UCSD-AML1 (cell line): ENCODE measurements around the gene SVOPL.
"Not testable (repeated sequence)": the region's sequence is repeated elsewhere in the genome, so short reads cannot be mapped to it uniquely, and the experiment has no call there.

Experiments
- DNase-seq: peaks from one replicate; lab custom pipeline; 2025; ENCODE audit not compliant: unreplicated experiment; lab: John Stamatoyannopoulos, UW

SVOPL gene

DNA sequence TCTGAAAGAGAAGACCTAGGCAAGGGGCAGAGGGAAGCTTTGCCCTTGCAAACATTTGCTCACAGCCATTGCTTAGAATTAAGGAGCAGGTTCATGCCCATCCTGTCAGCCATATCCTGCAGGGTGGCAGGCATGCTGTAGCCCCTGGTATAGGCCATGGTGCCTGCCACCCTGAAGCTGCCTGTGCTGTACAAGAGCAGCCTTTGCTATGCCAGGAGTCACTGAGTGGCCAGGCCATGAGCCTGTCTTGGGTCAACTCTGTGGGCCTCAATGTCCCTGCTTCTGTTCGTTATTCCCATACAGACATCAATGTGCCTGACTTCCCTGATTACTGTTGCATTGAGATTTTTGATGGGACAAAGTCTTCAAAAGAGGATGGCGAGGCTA is 368 bp upstream of the SVOPL start:
- DNase-seq, result no peak

DNA sequence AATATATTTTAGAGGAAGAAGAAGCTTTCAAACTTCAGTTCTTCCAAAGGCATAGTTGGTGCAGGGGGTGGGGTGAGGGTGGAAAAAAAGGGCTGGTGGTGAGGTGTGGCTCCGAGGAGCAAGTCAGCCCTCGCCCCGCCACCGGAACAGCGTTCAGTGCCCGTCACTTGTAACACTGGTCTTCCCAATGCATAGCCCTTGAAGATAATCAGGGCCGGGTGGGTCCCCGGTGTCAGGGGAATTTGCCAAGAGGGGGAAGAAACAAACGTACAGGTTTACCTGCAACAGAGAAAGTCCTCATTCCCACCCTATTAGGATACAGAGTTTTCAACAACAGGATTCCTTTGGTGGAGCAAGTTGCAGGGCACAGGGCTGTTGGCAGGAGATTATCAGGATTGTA is 1.5 kb downstream of the SVOPL start:
- DNase-seq, result no peak

DNA sequence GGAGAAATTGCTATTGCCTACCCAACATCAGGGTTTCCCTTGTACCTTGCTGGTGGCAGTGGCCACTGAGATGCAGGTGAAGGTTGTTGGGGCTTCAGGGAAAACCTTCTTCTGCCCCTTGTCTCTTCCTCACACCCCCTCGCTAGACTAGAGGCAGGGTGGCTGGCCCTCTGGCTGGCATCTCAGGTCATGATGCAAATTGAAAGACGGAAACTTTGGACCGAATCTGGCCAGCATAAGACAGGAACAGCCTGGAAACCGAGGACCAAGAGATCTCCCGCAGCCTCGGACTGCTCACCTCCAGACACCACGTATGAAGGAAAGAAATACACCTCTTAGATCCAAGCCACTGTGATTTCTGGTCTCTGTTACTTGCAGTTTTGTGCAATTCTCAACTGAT is 2.9 kb downstream of the SVOPL start:
- DNase-seq, result no peak

DNA sequence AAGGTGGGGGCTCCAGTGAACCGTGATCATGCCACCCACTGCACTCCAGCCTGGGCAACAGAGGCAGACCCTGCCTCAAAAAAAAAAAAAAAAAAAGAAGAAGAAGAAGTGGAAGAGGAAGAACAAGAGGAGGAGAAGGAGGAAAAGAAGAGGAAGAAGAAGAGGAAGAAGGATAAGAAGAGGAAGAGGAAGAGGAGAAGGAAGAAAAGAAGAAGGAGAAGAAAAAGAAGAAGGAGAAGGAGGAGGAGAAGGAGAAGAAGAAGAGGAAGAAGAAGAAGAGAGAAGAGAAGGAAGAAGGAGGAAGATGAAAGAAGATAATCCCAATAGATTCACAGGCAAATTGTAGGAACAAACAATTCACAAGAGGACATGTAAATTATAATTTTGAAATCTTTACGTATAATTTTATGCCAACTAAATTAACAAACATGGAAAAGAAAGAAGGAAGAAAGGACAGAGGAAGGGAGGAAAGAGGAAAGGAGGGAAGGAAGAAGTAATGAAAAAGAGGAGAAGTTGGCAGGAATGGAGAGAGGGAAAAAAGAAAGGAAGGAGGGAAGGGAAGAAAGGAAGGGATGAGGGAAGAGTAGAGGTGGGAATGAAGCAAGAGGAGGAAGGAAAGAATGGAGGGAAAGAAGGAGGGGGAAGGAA is 3.5 kb downstream of the SVOPL start:
- no peak for DNase-seq

DNA sequence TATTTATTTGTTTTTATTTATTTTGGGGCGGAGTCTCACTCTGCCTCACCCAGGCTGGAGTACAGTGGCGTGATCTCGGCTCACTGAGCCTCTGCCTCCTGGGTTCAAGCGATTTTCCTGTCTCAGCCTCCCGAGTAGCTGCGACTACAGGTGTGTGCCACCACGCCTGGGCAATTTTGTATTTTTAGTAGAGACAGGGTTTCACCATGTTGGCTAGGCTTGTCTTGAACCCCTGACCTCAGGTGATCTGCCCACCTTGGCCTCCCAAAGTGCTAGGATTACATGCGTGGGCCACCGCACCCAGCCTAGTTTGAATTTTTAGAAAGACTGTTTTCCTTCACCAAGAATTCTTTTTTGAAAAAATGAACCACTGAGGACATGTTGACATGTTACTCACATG is 5.4 kb downstream of the SVOPL start:
- DNase-seq, result not testable (repeated sequence)

DNA sequence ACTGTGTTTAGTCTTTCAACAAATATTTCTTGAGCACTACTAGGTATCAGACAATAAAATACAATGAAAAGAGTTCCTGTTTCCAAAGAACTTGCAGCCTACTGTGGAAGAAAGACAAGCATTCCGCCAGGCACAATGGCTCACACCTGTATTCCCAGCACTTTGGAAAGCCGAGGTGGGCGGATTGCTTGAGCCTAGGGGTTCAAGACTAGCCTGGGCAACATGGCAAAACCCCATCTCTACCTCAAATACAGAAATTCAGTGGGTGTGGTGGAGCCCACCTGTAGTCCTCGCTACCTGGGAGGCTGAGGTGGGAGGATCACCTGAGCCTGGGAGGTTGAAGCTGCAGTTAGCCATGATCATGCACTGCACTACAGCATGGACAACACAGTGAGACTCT is 6.1 kb downstream of the SVOPL start:
- DNase-seq, result no peak

DNA sequence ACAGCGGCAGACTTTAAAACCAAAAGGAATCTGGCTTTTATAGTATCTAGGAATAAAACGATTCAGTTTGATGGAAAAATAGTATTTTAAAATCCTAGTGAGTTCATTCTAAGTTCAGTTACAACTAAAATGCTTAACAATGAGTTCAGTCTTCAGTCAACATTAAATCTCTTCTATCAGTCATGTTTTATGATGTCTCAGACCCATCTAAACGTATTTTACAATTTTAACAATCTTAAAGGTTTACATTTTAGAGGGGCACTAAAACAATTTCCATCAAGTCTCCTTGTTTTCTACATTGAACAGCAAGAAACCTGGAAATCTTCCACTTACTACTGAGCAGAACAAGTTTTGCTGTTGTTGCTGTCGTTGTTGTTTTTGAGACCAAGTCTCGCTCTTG is 10.0 kb downstream of the SVOPL start:
- no peak for DNase-seq

DNA sequence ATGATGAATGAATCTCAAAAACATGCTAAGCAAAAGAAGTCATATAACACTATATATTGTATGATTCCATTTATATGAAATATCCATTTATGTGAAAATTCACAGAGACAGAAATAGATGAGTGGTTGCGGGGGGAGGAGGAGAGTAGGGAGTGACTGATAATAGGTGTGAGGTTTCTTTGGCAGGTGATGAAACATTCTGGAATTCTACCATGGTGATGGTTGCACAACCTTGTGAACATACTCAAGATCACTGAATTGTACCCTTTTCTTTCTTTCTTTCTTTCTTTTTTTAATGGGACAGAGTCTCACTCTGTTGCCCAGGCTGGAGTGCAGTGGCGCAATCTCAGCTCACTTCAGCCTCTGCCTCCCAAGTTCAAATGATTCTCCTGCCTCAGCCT is 10.7 kb downstream of the SVOPL start:
- no peak for DNase-seq

DNA sequence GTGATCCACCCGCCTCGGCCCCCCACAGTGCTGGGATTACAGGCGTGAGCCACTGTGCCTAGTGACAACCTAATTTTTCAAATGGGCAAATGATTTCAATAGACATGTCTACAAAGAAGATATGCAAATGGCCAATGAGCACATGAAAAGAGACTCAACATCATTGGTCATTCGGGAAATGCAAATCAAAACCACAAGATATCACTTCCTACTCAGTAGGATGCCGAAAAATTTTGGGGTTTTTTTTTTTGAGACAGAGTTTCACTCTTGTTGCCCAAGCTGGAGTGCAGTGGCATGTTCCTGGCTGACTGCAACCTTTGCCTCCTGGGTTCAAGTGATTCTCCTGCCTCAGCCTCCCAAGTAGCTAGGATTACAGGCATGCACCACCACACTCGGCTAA is 13.1 kb downstream of the SVOPL start:
- not testable (repeated sequence) for DNase-seq

DNA sequence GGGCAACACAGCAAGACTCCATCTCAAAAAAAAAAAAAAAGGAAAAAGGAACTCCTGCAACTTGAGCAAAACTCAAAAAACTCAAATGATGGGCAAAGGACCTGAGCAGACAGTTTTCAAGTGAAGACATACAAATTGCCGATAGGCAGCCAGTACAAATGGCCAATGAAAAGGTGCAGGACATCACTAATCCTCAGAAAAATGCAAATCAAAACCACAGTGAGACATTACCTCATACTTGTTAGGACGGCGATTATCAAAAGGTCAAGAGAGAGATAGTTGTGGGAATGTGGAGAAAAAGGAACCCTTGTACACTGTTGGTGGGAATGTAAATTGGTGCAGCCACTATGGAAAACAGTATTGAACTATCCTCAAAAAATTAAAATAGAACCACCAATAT is 16.8 kb downstream of the SVOPL start:
- no peak for DNase-seq

DNA sequence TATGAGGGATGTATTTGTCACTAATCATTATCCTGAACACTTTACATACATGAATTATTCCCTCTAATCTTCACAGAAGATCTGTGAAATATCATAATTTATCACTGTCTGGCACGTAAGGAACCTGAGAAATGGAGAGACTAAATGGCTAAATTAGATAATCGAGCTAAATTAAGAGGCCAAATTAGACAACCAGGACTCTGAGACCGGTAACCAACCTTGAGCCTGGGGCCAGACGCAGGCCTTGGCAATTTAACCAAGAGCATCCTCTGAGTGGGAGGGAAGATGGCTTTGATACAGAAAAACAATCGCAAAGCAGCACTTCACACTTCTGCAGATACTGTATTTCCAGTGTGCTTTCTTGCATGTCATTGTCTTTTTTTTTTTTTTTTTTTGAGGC is 21.4 kb downstream of the SVOPL start:
- no peak for DNase-seq

DNA sequence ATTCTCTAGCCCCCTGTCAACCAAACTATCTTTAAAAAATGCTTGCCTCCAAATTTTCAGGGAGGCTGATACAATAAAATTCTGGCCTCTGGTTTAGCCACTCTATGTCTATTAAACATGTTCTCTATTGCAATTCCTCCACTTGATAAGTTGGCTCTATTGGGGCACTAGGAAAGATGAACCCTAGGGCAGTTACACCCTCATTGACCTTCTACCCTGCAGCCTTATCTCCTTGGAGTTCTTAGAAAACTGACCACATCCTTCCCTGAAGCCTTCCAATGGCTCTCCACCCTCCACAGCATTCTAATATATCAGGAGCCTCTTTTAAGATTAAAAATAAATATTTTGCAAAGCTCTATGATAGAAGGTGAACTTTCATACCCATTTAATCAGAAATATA is 30.6 kb downstream of the SVOPL start:
- DNase-seq, result no peak

DNA sequence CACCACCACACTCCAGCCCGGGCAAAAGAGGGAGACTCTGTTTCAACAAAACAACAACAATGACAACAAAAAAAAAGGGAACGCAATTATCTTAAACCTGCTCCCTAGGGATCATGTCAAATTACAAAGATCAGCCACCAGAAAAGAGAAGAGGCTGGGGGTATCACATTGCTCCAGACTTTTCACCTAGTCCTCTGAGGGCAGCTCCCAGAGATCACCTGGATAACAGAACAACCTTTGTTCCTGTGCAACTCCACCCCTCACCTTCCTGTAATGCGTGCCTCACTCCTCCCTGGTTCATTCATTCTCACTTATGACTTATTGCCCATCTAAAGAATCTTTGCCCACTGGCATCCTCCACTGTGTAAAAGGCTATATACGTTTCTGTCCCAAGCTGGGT is 31.8 kb downstream of the SVOPL start:
- no peak for DNase-seq

DNA sequence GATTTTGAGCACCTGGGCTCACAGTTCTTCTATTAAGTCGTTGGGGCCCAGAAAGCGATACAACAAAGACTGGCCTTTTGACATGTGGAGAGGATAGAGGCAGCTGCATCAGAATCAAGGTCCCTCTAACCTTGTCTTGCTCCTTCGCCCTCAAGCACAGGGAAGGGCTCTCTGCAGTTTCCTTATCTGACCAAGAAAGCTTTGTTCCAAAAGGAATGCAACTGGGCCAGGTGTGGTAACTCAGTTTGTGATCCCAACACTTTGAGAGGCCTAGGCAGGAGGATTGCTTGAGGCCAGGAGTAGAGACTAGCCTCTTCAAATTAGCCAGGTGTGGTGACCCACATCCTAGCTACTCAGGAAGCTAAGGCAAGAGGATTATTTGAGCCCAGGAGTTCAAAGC is 32.2 kb downstream of the SVOPL start:
- DNase-seq, result no peak

DNA sequence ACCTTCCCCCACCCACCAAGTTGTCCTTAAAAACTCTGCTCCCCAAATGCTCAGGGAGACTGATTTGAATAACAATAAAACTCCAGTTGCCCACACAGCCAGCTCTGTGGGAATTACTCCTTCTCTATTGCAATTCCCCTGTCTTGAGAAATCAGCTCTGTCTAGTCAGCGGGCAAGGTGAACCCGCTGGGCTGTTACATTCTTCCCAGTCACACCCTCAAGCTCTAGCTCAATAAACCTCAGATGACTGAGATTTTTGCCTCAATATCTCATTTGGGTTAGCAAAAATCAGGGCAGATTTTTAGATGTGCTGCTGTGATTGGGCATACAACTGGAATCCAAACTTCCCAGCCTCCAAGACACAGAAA is 32.9 kb downstream of the SVOPL start:
- DNase-seq, result no peak

DNA sequence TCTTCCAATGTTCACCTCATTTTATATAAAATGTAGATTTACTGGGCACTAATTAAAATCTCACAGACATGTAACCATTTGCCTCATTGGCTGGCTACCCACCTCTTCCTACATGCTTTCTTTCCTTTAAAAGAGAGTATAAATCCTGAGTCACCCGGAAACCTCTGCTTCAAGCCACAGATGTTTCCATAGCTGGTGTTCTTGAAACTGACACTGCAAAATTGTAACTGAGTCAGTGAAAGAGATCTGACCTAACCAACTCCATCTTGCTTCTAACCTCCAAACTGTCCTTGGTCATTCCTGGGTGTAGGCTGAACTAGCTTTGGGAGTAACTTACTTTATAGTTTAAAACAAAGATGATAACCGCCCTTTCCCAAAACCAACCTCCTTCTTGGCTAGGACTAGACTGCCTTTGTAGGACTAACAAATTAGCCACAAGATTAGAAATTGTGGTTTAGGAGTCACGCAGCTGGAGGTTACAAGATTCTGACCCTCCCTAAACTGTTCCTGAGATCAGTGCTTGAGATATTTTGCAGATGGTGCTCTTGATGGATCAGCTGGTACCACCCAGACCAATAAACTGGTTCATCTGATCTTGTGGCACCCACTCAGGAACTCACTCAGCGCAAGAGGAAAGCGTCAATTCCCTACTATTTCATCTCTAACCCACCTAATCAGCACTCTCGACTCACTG is 33.5 kb downstream of the SVOPL start:
- DNase-seq, result no peak

DNA sequence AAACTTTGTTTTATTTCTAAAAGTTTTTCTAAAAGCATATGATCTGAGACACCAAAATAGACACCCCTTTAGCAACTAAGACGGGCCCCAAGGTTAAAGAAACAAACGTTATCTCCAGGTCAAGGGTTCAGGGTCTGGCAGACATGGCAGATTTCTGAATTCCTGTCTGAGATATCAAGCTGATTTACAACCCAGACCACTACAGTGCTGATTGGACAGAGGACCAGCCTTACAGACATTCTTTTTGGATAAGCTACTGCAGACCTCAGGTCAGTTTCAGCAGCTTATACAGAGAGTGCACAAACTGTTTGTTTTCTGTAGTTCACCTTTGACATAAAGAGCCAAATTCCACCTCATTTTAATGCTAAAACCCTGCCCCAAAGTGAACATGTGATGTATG is 34.8 kb downstream of the SVOPL start:
- DNase-seq, result no peak

DNA sequence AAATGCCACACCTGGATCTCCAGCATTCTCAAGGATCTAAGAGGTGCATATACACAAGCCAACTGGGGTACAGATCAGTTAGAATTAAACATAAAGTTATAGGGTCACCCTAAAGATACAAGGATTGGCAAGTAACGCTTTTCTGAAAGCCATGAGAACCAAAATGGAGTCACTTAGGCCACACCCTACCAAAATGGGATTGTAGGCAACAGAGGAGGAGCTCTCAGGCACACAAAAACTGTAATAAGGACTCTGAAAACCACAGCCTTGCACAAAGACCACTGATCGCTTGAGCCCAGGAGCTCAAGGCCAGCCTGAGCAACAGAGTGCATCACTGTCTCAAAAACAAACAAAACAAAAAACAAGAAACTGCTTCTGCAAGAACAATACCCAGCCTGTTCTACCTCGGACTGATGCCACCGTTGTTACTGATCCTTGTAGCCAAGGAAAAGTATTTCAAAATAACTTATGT is 35.5 kb downstream of the SVOPL start:
- DNase-seq, result no peak

DNA sequence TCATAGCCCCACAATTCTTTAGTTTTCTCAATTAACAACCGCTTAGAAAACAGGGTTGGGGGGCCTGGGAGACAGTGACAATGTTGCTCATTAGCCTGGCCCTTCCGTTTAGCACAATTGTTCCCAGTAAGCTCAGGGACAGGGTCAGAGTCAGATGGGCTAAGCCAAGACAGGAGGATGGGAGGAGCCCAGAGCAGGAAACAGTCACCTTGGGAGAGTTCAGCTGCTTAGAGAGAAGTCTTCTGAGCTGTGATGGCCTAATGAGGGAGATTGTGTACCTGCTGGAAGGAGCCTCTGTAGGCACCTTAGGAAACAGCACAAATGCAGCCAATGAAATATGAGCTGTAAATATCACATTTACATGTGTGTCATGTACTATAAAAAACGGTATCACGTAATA is 35.9 kb downstream of the SVOPL start:
- DNase-seq, result no peak

DNA sequence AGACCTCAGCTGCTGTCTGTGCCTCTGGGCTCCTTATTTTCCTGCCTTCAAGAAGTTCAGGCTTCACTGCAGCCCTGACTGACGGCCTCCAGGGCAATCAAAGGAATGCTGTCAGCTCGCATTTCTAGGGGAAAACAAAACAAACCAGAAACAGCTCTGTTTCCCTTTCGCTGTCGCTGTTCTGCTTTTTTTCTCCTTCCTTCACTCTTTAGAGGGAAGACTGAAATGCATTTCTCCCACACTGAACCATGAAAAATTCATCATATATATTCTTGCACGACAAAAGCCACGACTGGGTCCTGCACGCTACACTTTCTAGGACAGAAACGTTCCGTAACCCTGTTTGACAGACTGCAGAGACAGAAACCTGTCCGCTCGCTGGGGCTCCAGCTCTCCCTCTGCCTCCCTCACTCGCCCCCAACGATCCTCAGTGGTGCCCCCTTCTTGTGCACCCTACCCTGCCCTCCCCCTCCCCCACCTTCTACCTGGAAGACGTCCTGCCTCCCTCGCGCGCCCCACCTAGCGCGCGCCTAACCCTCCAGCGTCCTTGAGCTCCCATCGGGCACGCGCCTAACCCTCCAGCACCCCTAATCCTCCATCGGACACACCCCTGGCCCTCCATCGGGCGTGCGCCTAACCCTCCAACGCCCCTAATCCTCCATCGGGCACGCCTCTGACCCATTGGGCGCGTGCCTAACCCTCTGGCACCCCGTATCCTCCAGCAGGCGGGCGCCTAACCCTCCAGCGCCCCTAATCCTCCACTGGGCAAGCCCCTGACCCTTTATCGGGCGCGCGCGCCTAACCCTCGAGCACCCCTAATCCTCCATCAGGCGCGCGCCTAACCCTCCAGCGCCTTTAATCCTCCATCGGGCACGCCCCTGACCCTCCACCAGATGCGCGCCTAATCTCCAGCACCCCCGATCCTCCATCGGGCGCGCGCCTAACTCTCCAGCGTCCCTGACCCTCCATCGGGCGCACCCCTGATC is 37.1 kb downstream of the SVOPL start:
- no peak for DNase-seq

DNA sequence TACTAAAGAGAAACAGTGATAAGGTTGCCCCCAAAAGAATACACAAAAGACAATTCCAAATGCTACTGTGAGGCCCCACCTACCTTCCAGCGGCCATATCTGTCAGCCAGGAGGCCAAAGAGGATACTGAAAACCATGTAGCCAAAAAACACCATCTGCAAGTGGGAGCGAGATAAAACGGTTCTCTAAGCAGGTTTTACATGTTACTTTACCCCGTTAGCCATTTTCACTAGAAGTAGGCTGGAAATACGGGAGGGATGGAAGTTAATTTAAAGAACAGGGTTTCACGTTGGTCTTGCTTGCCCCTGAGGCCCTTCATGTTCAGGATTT is 38.2 kb downstream of the SVOPL start:
- DNase-seq, result no peak
